Measurements from ENCODE around the gene SHB.

The SHB gene

GRCh38 chr9:38044706-38045105, 24.3 kb downstream of the SHB start:
- H3K27ac ChIP-seq, result no peak overlapping the region

GRCh38 chr9:38043931-38044623, 24.9 kb downstream of the SHB start:
- H3K36me3 ChIP-seq (replicated peaks), result no peaks in the 10 kb centered on the region
- no peaks in the 10 kb centered on the region for H3K27me3 ChIP-seq (replicated peaks)
- H3K4me3 ChIP-seq (ENCODE audit: low read depth, low read length), result no peak overlapping the region
- in situ Hi-C loops (cut with HindIII; ENCODE audit: low pct_ligation_motif_present, low sequenced_read_pairs), result no loop called here
- no peak for TF ChIP-seq CTCF (IDR thresholded peaks at IDR 0.05; ENCODE audit: low read depth, low read length, missing control alignments)
- H3K27ac ChIP-seq, result no peak overlapping the region
- DNase-seq, result no peak

More at GRCh38 chr9:38044706-38045105, 24.3 kb downstream of the SHB start:
- TF ChIP-seq CTCF (IDR thresholded peaks at IDR 0.05; ENCODE audit: low read depth, low read length, missing control alignments), result no peak
- H3K4me3 ChIP-seq (ENCODE audit: low read depth, low read length), result no peak overlapping the region
- no peak for DNase-seq
- H3K36me3 ChIP-seq (replicated peaks), result no peaks in the 10 kb centered on the region
- in situ Hi-C loops (cut with HindIII; ENCODE audit: low pct_ligation_motif_present, low sequenced_read_pairs), result no loop called here
- no peaks in the 10 kb centered on the region for H3K27me3 ChIP-seq (replicated peaks)

- Histone ChIP-seq H3K27me3 (replicated peaks) (no peaks in the 10 kb centered on the region), H3K36me3 (replicated peaks) (no peaks in the 10 kb centered on the region), H3K27ac (no peak overlapping the region), H3K4me3 (ENCODE audit: low read depth, low read length) (no peak overlapping the region)
- no peak for DNase-seq
- in situ Hi-C loops (cut with HindIII; ENCODE audit: low pct_ligation_motif_present, low sequenced_read_pairs), result no loop called here
- no peak for TF ChIP-seq CTCF (IDR thresholded peaks at IDR 0.05; ENCODE audit: low read depth, low read length, missing control alignments)
Observed at GRCh38 chr9:38042626-38043357, 26.2 kb downstream of the SHB start.

- no peak for TF ChIP-seq CTCF (IDR thresholded peaks at IDR 0.05; ENCODE audit: low read depth, low read length, missing control alignments)
- H3K4me3 ChIP-seq (ENCODE audit: low read depth, low read length), result no peak overlapping the region
- H3K36me3 ChIP-seq (replicated peaks), result no peaks in the 10 kb centered on the region
- no peak for DNase-seq
- in situ Hi-C loops (cut with HindIII; ENCODE audit: low pct_ligation_motif_present, low sequenced_read_pairs), result no loop called here
- H3K27me3 ChIP-seq (replicated peaks), result no peaks in the 10 kb centered on the region
- no peak overlapping the region for H3K27ac ChIP-seq
Observed at GRCh38 chr9:38041564-38042243, 27.3 kb downstream of the SHB start.

- in situ Hi-C loops (cut with HindIII; ENCODE audit: low pct_ligation_motif_present, low sequenced_read_pairs), result no loop called here
- Histone ChIP-seq H3K27ac (peak overlapping the region; percentile 54), H3K36me3 (replicated peaks) (no peaks in the 10 kb centered on the region), H3K4me3 (ENCODE audit: low read depth, low read length) (no peak overlapping the region), H3K27me3 (replicated peaks) (no peaks in the 10 kb centered on the region)
- DNase-seq, result no peak
- TF ChIP-seq CTCF (IDR thresholded peaks at IDR 0.05; ENCODE audit: low read depth, low read length, missing control alignments), result no peak
Observed at GRCh38 chr9:38039907-38040682, 28.9 kb downstream of the SHB start.
